Stimulated activated CD8-positive, alpha-beta memory T cell treated with anti-CD3 and anti-CD28 coated beads, Interleukin-15, amount 100 ng/mL, for 24 hours (primary cell): ENCODE data around the gene NVL.
"Not testable (repeated sequence)": the region's sequence is repeated elsewhere in the genome, so short reads cannot be mapped to it uniquely, and the experiment has no call there.

Source experiments
- DNase-seq: peaks from one replicate; pipeline ENCODE4 v3.0.0-alpha.2; 2020; ENCODE audit warnings: low read depth

Gene NVL

GRCh38 chr1:224329842-224330753 lies at the start of gene NVL:
Gene NVL (minus strand): TSS chr1:224330172. CDS start chr1:224330127, 45 bp downstream.
- peak; percentile 47 for DNase-seq

- no peak for DNase-seq
These were observed 49.1 kb upstream of the NVL start for GRCh38 chr1:224378855-224379631.

- no peak for DNase-seq
These were observed 47.7 kb upstream of the NVL start for GRCh38 chr1:224377676-224378006.

- DNase-seq: no peak
These were observed 45.1 kb upstream of the NVL start for GRCh38 chr1:224375059-224375458.

- DNase-seq: no peak
These were observed 43.1 kb upstream of the NVL start for GRCh38 chr1:224373008-224373590.

- DNase-seq: no peak
These were observed 38.4 kb upstream of the NVL start for GRCh38 chr1:224368409-224368808.

GRCh38 chr1:224359207-224359606 lies 29.2 kb upstream of the NVL start:
- no peak for DNase-seq

- no peak for DNase-seq
These were observed 28.3 kb upstream of the NVL start for GRCh38 chr1:224358237-224358636.

GRCh38 chr1:224357626-224358124 lies 27.7 kb upstream of the NVL start:
- no peak for DNase-seq

GRCh38 chr1:224356685-224357625 lies 27.0 kb upstream of the NVL start, which contains the start of gene CNIH4:
Gene CNIH4 (plus strand): TSS chr1:224356879. CDS start chr1:224356925, 46 bp downstream.
- peak; percentile 67 for DNase-seq

GRCh38 chr1:224353975-224354925 lies 24.3 kb upstream of the NVL start:
- DNase-seq: no peak

- not testable (repeated sequence) for DNase-seq
These were observed 22.6 kb upstream of the NVL start for GRCh38 chr1:224352436-224353085.

- not testable (repeated sequence) for DNase-seq
These were observed 19.7 kb upstream of the NVL start for GRCh38 chr1:224349716-224350115.

- DNase-seq: no peak
These were observed 18.2 kb upstream of the NVL start for GRCh38 chr1:224348137-224348536.

- DNase-seq: no peak
These were observed 13.7 kb upstream of the NVL start for GRCh38 chr1:224343679-224344078.

GRCh38 chr1:224340453-224341384 lies 10.7 kb upstream of the NVL start:
- not testable (repeated sequence) for DNase-seq

GRCh38 chr1:224339442-224340033 lies 9.6 kb upstream of the NVL start:
- DNase-seq: no peak
